HG02759 (cell line): Measurements from ENCODE around the gene EME1.

Experiments
- ATAC-seq: cut with Tn5 transposase; IDR thresholded peaks from one replicate; pipeline ENCODE4 v1.9.1; 2021; ENCODE audit warnings: mild to moderate bottlenecking, moderate library complexity; ENCODE audit not compliant: unreplicated experiment

EME1 gene

DNA sequence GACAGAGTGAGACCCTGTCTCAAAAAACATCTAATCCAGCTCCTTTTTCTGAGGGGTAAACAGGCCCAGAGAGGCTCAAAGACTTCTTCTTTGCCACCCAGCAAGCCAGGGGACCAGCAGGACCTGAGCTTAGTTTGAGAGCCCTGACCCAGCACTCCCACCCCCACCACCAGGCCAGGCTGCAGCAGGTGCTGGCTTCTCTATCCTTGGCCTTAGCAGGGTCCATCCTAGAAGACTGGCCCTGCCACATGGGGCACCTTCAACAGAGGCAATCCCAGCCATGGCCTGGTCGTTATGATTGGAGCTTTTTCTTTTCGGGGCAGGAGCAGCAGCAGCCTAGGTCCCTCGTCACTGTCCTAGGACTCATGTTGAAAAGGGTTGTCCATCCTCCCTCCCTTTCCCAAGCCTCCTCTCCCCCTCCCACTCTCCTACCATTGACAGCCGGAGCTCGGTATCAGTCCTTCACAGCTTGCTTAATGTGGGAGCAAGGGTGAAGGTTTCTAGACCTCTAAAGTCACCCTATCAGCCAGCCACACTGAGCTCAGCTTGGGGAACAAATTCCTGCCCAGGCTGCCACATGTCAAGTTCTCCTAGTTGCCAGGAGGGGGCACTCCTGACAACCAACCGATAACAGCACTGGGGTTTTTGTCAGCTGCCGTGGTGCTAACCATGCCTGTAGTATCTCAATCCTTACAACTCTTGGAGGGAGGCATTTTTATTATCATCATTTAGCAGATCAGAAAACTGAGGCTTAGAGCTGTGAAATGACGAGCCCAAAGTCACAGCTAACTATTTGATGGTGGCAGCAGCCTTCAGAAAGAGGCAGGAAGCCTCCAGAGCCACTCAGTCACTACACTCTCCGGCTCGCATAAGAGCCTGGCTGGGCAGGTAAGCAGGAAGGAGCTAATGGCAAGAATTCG is 11.2 kb upstream of the EME1 start:
- no peak for ATAC-seq

DNA sequence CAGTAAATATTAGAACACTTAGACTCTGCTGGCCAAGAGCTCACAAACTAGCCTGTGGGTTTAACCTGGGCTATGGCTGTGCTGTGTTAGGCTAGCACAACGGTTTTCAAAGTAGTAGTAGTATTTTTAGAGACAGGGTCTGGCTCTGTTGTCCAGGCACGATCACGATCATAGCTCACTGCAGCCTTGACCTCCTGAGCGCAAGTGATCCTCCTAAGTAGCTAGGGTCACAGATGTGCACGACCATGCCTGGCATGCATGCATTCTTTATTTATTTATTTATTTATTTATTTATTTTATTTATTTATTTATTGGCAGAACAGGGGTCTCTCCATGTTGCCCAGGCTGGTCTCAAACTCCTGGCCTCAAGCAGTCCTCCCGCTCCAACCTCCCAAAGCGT is 10.4 kb upstream of the EME1 start:
- no peak for ATAC-seq

DNA sequence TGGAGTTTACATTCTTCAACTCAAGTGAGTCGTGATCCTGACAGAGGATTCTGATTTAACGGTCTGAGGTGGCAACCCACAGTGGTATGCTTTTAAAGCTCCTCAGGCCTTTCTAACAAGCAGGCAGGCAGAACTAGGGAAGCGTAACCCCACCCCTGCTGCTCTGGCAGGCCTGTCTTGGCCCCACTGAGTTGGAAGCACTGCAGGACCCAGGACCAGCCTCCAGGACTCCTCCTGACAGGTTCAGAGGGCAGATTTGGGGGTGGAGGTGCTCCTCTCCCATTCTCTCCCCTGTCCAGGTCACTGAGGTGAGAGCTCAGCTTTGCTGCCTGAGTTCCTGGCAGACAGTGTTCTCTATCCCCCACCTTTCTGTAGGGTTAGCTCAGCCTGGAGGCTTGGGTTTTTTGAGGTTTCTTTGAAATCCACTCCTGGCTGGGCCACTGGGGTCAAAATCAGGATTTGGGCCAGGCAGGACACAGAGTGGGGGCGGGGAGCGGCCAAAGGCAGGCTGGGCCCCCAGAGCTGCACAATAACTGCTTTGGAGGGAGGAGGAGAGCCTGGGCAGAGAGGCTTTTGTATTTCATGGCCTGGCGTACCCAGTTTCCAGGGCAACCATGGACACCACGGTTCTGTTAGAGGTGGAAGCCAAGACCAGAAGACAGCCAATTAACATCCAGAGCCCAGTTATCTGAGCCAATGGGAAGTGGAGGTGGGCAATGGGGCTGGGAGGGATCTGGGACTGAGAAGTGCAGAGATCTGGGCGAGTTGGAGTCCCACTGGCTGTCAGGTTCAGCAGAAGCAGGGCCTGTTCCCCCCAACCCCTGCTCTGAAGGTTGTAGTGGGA is 9.6 kb upstream of the EME1 start:
- ATAC-seq, result no peak

DNA sequence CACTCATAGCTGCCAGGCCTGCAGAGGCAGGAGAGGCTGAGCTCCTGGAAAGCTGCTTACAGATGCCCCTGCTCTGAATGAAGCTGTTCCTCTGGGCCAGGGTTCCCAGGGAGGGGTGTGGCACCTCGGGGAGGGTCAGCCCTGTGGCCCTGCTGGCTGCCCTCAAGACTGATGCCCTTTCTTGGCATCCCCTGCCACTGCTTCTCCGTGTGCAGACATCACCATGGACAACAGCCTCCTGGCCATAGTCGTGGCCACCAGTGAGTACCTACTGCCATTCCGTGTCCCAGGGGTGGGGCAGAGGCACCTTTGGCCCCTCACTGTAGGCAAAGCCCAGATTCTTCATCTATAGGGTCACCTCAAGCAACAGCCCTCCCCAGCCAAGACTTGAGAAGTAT is 9.0 kb upstream of the EME1 start:
- no peak for ATAC-seq

DNA sequence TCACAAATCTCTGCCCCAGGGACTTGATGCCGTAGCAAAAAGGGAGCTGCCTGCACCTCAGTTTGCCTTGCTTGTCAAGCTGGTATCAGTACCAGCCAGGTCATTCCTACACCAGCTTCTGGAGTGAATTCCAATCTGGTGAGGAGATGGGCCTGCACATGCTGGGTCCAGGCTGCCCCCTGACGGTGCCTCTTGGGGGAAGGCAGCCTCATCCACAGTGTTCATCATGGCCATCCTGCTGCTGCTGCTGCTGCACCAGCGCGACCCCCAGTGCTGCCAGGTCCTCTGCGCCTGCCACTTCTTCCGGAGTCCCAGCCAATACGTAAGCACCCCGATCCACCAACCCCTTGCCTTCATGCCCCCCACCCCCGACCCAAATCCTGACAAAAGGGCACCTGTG is 8.3 kb upstream of the EME1 start:
- ATAC-seq, result no peak

DNA sequence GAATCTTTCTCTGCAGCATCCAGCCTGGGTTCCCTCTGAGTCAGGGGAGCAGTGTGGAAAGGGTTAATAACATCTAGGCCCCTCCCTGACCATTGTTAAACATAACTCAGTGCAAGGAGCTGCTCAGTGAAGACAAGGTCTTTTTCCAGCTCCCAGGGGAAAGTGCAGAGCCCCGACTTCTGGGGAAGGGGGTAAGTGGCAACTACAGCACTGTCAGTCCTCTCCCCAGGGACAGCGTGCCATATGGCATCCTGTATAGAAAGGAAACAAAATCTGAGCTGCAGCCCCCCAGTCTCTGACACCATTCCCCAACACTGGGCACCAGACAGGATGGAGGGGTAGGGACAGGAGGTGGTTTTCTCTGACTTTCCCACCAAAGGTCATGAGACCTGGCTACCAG is 7.9 kb upstream of the EME1 start:
- ATAC-seq, result no peak

DNA sequence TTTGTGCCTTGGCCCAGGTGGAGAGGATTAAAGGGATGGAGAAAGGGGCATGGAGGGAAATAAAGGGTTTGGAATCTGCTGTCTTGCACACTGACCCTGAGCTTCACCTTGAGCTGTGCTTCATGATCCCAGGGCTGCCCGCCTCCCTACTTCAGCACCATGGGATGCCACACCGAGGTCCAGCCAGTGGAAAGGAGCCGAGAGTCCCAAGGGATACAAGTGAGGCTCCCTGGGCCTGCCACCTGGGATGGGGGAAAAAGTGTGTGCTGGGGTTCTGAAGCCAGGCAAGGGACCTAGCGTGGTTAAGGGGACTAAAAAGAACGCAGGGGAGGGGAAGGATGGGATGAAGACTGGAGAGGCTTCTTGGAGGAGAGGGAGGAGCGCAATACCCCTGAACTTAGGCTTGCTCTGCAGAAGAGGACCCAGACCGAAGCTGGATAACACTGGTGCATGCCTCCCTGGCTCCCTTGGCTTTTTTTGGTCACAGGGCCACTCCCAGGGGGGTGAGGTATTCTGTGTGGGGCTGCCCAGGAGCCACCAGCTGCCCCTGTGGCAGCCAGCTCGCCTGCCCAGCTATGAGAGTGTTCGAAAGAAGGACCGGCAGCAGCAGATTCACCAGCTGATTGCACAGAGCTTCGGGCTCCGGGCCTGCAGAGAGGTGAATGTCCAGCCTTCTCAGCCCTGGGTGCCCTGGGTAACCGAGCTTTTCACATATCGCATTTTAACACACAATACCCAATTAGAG is 7.2 kb upstream of the EME1 start:
- no peak for ATAC-seq

DNA sequence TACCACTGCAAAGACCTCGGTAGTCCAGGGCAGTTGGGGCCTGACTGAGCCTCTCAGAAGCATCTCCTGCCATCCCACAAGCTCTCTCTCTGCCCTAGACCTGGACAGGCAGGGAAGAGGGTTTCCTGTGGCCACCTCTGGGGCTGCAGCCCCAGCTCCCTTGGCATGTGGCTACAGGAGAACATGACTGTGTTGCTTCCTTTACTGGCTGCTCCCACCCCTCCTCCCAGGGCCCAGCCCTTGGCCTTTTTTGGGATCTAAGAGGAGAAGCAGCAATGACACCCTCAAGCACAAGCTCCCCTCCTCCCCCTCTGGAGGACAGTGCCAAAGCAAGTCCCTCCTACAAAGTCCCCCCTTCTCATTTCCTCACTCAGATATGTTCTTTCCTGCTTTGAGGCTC is 5.6 kb upstream of the EME1 start:
- no peak for ATAC-seq

DNA sequence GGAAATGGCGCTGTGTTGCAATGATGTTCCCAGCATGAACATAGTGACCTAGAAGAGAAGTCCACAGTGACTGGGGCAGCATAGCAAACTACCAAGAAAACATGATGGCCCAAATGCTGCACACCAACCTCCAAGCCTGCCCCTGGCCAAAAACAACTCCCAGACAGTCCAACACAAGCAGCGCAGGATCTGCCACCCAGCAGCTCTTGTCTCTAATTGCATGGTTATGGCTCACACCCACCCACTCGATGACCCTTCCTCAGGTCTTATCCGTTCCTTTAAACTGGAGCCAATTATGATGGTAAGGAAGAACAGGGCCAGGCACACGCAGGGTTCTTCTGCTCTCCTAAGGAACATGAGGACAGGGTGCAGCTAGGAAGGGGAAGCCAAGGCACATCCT is 3.0 kb upstream of the EME1 start:
- ATAC-seq, result no peak

DNA sequence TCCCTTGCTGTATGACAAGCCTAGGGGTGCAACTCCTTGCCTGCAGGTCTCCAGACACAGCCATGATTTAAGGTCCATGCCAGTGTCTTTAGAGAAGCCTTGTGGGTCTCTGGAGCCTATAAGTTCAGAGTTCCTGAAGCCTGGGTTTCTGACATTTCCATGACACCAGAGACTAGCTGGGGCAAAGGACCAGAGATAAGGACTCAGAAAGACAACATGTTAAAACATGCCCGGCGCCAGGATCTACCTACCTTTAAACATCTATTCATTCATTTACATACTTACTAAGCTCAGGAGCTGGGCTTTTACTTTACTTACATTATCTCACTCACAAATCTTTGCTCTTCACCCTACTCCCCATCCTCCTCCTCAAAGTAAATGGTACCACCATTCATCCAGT is 1.5 kb upstream of the EME1 start:
- ATAC-seq, result no peak

DNA sequence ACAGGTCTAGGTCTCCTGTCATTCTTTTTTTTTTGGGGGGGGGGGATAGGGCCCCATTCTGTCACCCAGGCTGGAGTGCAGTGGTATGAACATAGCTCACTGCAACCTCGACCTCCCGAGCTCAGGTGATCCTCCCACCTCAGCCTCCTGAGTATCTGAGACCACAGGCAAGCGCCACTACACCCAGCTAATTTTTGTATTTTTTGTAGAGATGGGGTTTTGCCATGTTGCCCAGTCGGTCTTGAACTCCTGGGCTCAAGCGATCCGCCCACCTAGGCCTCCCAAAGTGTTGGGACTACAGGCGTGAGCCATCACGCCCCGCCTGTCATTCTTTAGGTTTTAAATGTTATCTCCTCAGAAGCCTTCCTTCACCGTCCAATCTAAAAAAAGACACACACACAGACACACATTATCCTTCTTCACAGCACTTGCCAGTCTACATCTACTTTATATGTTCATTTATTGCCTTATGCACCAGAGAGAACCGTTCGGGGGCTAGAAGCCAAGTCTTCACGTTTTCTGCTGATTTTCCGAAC is 739 bp upstream of the EME1 start:
- no peak for ATAC-seq

DNA sequence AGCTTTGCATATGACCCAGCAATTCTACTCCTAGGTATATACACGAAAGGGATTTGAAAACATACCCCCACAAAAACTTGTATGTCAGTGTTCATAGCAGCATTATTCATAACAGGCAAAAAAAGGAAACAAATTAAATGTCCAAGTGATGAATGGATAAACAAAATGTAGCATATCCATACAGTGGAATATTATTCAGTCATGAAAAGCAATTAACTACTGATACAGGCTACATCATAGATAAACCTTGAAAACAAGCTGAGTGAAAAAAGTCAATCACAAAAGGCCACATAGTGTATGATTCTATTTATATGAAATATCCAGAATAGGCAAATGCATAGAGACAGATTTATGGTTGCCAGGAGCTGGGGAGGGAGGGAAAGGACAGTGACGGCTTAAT is 676 bp downstream of the EME1 start:
- ATAC-seq, result no peak

DNA sequence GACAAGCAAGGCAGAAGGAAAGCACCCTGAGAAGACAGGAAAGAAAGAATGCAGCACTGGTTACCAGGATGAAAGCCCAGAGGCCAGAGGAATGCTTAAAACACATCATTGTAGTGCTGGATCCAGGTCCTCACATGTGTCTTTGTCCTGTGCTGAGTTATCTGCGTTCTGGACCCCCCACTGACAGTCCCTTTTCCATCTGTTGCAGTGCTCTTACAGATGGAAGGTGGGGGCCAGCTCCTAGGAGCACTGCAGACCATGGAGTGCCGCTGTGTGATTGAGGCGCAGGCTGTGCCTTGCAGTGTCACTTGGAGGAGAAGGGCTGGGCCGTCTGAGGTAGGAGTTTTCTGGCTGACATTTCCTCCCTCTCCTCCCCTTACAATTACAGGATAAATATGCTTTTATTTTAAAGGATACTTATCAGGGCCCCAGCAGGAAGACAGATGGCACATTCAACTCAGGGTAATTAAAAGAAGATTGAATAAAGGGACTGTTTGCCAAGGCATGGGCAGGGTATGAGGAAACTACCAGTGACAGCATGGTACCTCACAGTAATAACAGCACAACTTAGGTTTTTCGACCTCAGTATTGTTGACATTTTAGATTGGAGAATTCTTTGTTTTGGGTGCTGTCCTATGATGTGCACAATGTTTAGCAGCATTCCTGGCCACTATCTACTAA is 3.0 kb downstream of the EME1 start:
- no peak for ATAC-seq

DNA sequence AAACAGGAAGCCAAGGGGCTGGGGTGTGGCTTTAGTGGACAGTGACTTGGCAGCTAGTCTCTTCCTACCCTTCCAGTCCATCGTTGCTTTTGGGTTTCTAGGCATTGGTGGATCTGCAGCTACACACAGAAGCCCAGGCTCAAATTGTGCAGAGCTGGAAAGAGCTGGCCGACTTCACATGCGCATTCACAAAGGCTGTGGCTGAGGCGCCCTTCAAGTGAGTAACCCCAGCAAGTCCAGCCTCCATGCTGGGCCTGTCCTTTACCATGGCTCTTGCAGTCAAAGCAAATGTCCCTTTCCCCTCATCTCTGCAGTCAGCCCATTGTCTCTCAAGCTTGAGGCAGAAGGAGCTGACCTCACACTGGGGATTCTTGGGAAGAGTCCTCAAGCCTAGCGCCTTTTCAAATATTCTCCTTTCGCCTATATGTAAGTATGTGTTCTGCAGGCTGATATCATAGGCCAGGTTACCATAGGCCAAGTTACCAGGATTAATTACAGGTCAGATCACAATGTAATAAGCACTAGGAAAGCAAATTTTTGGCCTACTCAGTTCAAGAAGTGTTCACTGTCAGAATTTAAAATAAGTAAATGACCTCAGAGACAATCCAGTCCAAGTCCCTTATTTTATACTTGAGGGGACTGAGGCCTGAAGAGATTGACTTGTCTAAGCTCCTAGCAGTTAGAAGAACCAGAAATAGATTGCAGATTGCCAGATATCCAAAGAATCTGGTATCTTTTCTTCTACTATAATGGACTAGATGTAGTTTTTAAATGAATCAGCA is 6.5 kb downstream of the EME1 start:
- no peak for ATAC-seq

DNA sequence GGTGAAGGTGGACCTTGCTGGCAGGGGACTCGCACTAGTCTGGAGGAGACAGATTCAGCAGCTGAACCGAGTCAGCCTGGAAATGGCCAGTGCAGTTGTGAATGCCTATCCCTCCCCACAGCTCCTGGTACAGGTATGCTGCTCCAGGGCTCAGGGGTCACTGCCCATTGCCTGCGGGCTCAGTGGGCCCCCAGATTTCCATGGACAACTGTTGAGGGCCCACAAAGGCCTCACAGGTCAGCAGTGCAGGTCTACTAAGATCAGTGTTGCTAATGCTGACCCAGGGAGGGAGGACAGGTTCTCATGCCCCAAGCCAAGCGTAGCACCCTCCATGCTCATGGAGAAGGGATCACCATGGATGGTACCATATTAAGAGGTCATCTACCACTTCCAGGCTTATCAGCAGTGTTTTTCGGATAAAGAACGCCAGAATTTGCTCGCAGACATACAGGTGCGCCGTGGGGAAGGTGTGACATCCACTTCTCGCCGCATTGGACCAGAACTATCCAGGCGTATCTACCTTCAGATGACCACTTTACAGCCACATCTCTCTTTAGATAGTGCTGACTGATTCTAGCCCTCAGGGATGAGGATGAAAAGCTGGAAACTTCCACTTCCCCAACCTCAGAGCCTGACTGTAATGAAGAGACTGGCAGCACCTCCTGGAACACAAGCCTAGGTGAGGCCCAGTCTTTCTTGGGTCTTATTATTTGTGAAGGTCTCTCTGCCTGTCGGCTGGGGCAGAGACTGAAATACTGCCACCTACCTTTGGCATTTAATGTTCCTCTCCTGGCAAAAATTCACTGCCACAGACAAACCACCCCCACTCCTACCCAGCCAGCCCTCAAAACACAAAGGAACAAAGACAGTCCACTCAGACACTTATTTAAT is 7.6 kb downstream of the EME1 start:
- ATAC-seq, result no peak

DNA sequence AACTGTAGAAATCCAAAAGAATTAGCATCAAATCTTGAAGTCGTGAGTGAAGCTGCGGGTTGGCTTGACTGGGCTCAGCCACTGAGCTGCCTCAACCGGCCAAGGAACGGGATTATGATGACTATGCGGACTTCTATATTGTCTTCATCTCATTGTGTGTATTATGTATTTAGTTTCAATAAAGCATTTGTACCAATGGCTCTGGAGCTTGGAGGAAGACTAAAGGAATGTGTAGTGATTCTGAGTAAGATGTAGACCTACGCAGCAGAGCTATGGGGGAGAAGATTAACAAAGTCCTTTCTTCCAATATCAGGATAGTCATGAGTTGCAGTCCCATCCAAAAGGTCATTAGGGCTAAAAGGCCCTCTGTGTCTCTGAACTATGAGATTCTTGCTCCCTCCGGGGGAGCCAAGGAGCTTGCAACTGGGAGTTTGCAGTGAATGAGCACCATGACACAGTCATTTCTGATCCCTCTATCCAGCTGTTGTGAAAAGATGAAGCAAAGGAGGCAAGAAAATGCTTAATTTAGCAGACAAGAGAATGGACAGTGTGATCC is 8.3 kb downstream of the EME1 start:
- ATAC-seq, result no peak

DNA sequence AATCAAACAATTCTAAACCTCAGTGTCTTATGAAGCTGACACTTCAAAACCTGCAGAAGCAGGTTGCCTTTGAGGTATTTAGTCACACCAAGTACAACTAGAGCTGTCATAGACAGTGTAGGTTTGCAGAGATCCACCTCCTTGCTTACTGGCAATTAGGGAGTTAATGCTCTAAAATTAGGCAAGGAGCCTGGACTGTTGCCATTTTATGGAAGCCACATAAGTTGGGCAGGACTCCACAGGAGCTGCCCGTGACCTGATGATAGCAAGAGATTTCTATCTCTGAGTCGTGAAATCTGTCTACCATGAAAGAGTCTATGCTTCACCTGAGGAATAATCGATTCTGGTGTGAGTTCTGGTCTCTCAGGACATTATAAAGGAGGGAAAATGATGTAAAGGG is 8.9 kb downstream of the EME1 start:
- ATAC-seq, result no peak

DNA sequence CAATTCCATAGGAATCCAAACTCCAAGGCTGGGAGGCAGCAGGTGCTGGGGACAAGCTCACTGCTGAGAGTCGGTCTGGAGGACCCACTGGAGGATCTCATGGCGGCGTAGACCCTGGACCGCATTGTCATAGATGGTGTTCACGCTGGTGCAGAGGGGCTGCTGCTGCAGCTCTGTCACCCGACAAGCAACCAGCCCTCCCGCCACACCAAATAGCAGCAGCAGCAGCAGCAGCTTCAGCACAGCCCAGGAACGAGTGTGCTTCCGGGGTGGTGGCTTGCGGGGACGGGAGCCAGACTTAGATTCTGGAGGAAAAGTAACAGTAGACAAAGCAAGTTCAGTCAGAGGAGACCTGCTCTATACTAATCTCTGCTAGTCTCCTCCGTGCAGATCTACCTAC is 9.9 kb downstream of the EME1 start:
- no peak for ATAC-seq

DNA sequence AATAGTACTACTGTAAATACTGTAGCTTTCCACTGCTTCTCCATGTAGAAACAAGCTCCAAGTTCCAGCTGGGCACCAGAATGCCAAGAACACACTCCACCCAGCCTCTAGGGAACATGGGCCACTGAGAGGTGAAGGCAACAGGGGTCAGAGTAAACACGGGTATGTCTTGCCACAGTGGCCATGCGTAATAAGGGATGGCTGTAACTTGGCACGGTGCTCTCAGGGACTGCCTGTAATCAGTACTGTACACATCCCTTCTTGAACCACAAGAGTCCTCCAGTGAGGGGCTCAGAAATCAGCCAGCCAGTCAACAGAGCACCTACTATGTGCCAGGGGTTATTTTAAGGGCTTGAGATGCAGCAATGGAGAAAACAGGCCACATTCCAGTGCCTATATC is 13.5 kb downstream of the EME1 start:
- ATAC-seq, result no peak
